ENCODE results near the gene ADCY10. TPM values are rescaled to one million over a fixed set of nuclear protein-coding genes. Genes with fewer than 3 reads are reported as not detected.

ADCY10 gene
- total RNA-seq, 1 donor from 2014 or later: 0.39 TPM

GRCh38 chr1:167936930-167937708 is 23.2 kb upstream of the ADCY10 start, which contains the start of gene MPC2:
Gene MPC2 (minus strand): TSS chr1:167937072. CDS start chr1:167935841, 1,231 bp downstream.
- DNase-seq (ENCODE audit: extremely low spot score, unreplicated experiment): no peak
- Mint-ChIP-seq H3K9me3 (no peaks in the 10 kb centered on the region), H3K4me1 (ENCODE audit: unreplicated experiment) (peaks cover 23% of the 10 kb centered on the region), H3K36me3 (peaks cover 4% of the 10 kb centered on the region), H3K4me3 (peak within 1 kb of the TSS; percentile 95), H3K27ac (peak within 1 kb of the TSS; percentile 99), H3K27me3 (peaks cover 3% of the 10 kb centered on the region)
- TF ChIP-seq CTCF (conservative IDR thresholded peaks at IDR 0.05): no peak

- DNase-seq (ENCODE audit: extremely low spot score, unreplicated experiment): peak; percentile 96
- peaks cover 19% of the 10 kb centered on the region for H3K4me1 Mint-ChIP-seq (ENCODE audit: unreplicated experiment)
- H3K27me3 Mint-ChIP-seq: peaks cover 3% of the 10 kb centered on the region
- no peaks in the 10 kb centered on the region for H3K9me3 Mint-ChIP-seq
- peak within 1 kb of the TSS; percentile 99 for H3K27ac Mint-ChIP-seq
- H3K4me3 Mint-ChIP-seq: peak within 1 kb of the TSS; percentile 95
- TF ChIP-seq CTCF (conservative IDR thresholded peaks at IDR 0.05): no peak
- H3K36me3 Mint-ChIP-seq: peaks cover 1% of the 10 kb centered on the region
Observed at GRCh38 chr1:167936068-167936929, 22.4 kb upstream of the ADCY10 start, which contains the start of gene DCAF6. Gene DCAF6 (plus strand): TSS chr1:167936683. CDS start chr1:167936912, 229 bp downstream.

GRCh38 chr1:167935216-167936067 is 21.5 kb upstream of the ADCY10 start:
- peak overlapping the region; percentile 95 for H3K4me3 Mint-ChIP-seq
- H3K4me1 Mint-ChIP-seq (ENCODE audit: unreplicated experiment): peaks cover 15% of the 10 kb centered on the region
- H3K9me3 Mint-ChIP-seq: no peaks in the 10 kb centered on the region
- no peak for TF ChIP-seq CTCF (conservative IDR thresholded peaks at IDR 0.05)
- H3K27ac Mint-ChIP-seq: peak overlapping the region; percentile 99
- no peaks in the 10 kb centered on the region for H3K36me3 Mint-ChIP-seq
- no peak for DNase-seq (ENCODE audit: extremely low spot score, unreplicated experiment)
- H3K27me3 Mint-ChIP-seq: peaks cover 3% of the 10 kb centered on the region

GRCh38 chr1:167934426-167935215 is 20.7 kb upstream of the ADCY10 start:
- Mint-ChIP-seq H3K4me1 (ENCODE audit: unreplicated experiment) (peaks cover 18% of the 10 kb centered on the region), H3K4me3 (peak overlapping the region; percentile 95), H3K36me3 (no peaks in the 10 kb centered on the region), H3K9me3 (no peaks in the 10 kb centered on the region), H3K27ac (peak overlapping the region; percentile 99), H3K27me3 (peaks cover 3% of the 10 kb centered on the region)
- no peak for TF ChIP-seq CTCF (conservative IDR thresholded peaks at IDR 0.05)
- DNase-seq (ENCODE audit: extremely low spot score, unreplicated experiment): no peak

All from type B pancreatic cell (in vitro differentiated cells).